Hepatocyte (in vitro differentiated cells): ENCODE data around the gene UBE2Q2. TPM values are rescaled to one million over a fixed set of nuclear protein-coding genes. Genes with fewer than 3 reads are reported as not detected.

Source experiments
- DNase-seq: peaks from one replicate; pipeline ENCODE4 v3.0.0-alpha.2; 2016; ENCODE audit warnings: low spot score
- H2AFZ ChIP-seq: fragments of 200-600 bp; sonication (generic); 2 replicates; pipeline ENCODE4 v1.6.0; 2016; ENCODE audit warnings: antibody characterized with exemption, mild to moderate bottlenecking
- H3K27ac ChIP-seq: fragments of 200-600 bp; sonication (generic); 2 replicates; pipeline ENCODE4 v1.5.1; 2016; ENCODE audit warnings: mild to moderate bottlenecking
- H3K27me3 ChIP-seq: fragments of 200-600 bp; sonication (generic); 2 replicates; pipeline ENCODE4 v1.6.1; 2016
- H3K36me3 ChIP-seq: fragments of 200-600 bp; sonication (generic); replicated peaks from 2 replicates; pipeline ENCODE4 v1.5.1; 2016; ENCODE audit warnings: low read depth; ENCODE audit not compliant: insufficient read depth
- H3K4me1 ChIP-seq: fragments of 200-600 bp; sonication (generic); 2 replicates; pipeline ENCODE4 v1.5.1; 2016; ENCODE audit warnings: mild to moderate bottlenecking, moderate library complexity; ENCODE audit not compliant: insufficient read depth
- H3K4me2 ChIP-seq: fragments of 200-600 bp; sonication (generic); 2 replicates; pipeline ENCODE4 v1.6.0; 2016
- H3K4me3 ChIP-seq: fragments of 200-600 bp; sonication (generic); 2 replicates; pipeline ENCODE4 v1.5.1; 2016; ENCODE audit warnings: mild to moderate bottlenecking
- H3K79me2 ChIP-seq: fragments of 200-600 bp; sonication (generic); 2 replicates; pipeline ENCODE4 v1.6.0; 2017; ENCODE audit warnings: mild to moderate bottlenecking
- H3K9me2 ChIP-seq: fragments of 200-600 bp; sonication (generic); replicated peaks from 2 replicates; pipeline ENCODE4 v1.6.0; 2017; ENCODE audit warnings: mild to moderate bottlenecking; ENCODE audit not compliant: insufficient read depth
- H3K9me3 ChIP-seq: fragments of 200-600 bp; sonication (generic); 2 replicates; pipeline ENCODE4 v1.5.1; 2016; ENCODE audit warnings: low read depth, mild to moderate bottlenecking
- H4K20me1 ChIP-seq: fragments of 200-600 bp; sonication (generic); 2 replicates; pipeline ENCODE4 v1.6.0; 2016; ENCODE audit warnings: mild to moderate bottlenecking; ENCODE audit not compliant: insufficient read depth, poor library complexity, severe bottlenecking
- CTCF ChIP-seq: fragments of 200-600 bp; sonication (generic); IDR thresholded peaks from 2 replicates; pipeline ENCODE4 v1.5.1; 2016; ENCODE audit warnings: antibody characterized with exemption, mild to moderate bottlenecking; ENCODE audit not compliant: poor library complexity
- EZH2 ChIP-seq: fragments of 200-600 bp; sonication (generic); IDR thresholded peaks from 2 replicates; pipeline ENCODE4 v1.6.1; 2016; ENCODE audit warnings: antibody characterized with exemption, mild to moderate bottlenecking, borderline replicate concordance
- EZH2phosphoT487 ChIP-seq: fragments of 200-600 bp; sonication (generic); IDR thresholded peaks from one replicate; pipeline ENCODE4 v1.6.1; 2018; ENCODE audit warnings: antibody characterized with exemption, mild to moderate bottlenecking, low read depth, moderate library complexity; ENCODE audit not compliant: unreplicated experiment, severe bottlenecking
- WGBS: methylation state at CpG from one replicate; pipeline ENCODE4 v1.1.6; 2016; ENCODE audit warnings: low lambda C conversion rate; ENCODE audit errors: missing lambda C conversion rate; 5-methylcytosine and 5-hydroxymethylcytosine counted together
- polyA plus RNA-seq: library from polyadenylated mRNA; unstranded; fragments of >200 nt; fragmentation: Nextera tagmentation; extraction: Ambion mirVana; gene quantifications from 2 replicates; pipeline ENCODE4 v1.2.1, GENCODE V29; 2016
- total RNA-seq: library from RNA; depleted of rRNA; stranded (reverse); fragments of >200 nt; gene quantifications from 2 replicates; pipeline ENCODE4 v1.2.3, GENCODE V29; 2014

The UBE2Q2 gene
- total and polyA plus RNA-seq, 2 experiments from 2014 or later = 30.7 to 50.9 TPM

GRCh38 chr15:75823860-75824613 lies 19.2 kb upstream of the UBE2Q2 start:
- WGBS = 37% methylated on average over 7 of the region's 7 CpGs
- Histone ChIP-seq H3K36me3 (no peaks in the 10 kb centered on the region), H2AFZ (no peak overlapping the region), H3K4me3 (no peak overlapping the region), H3K27me3 (no peaks in the 10 kb centered on the region), H3K9me2 (no peaks in the 10 kb centered on the region), H3K4me2 (no peak overlapping the region), H3K9me3 (no peaks in the 10 kb centered on the region), H3K27ac (peak overlapping the region; percentile 6), H3K4me1 (no peaks in the 10 kb centered on the region), H3K79me2 (no peaks in the 10 kb centered on the region), H4K20me1 (no peaks in the 10 kb centered on the region)
- TF ChIP-seq EZH2phosphoT487 (no peak), EZH2 (no peak), CTCF (no peak)
- DNase-seq = peak; percentile 53

GRCh38 chr15:75827691-75828090 lies 15.6 kb upstream of the UBE2Q2 start:
- 58% methylated on average over 3 of the region's 3 CpGs for WGBS
- DNase-seq = no peak
- H3K4me1 ChIP-seq = peaks cover 6% of the 10 kb centered on the region
- no peaks in the 10 kb centered on the region for H3K79me2 ChIP-seq
- H3K36me3 ChIP-seq = no peaks in the 10 kb centered on the region
- H3K4me3 ChIP-seq = no peak overlapping the region
- H3K9me3 ChIP-seq = no peaks in the 10 kb centered on the region
- no peaks in the 10 kb centered on the region for H3K27me3 ChIP-seq
- no peaks in the 10 kb centered on the region for H4K20me1 ChIP-seq
- H3K4me2 ChIP-seq = no peak overlapping the region
- TF ChIP-seq EZH2 (no peak), CTCF (no peak), EZH2phosphoT487 (no peak)
- no peaks in the 10 kb centered on the region for H3K9me2 ChIP-seq
- no peak overlapping the region for H3K27ac ChIP-seq
- H2AFZ ChIP-seq = no peak overlapping the region

- H3K36me3 ChIP-seq = no peaks in the 10 kb centered on the region
- no peaks in the 10 kb centered on the region for H3K27me3 ChIP-seq
- no peak overlapping the region for H3K4me2 ChIP-seq
- no peaks in the 10 kb centered on the region for H4K20me1 ChIP-seq
- peaks cover 6% of the 10 kb centered on the region for H3K4me1 ChIP-seq
- H3K79me2 ChIP-seq = no peaks in the 10 kb centered on the region
- no peak for DNase-seq
- no peak overlapping the region for H2AFZ ChIP-seq
- H3K27ac ChIP-seq = no peak overlapping the region
- no peak for TF ChIP-seq EZH2
- no peak for TF ChIP-seq CTCF
- no peak for TF ChIP-seq EZH2phosphoT487
- no peaks in the 10 kb centered on the region for H3K9me3 ChIP-seq
- H3K9me2 ChIP-seq = no peaks in the 10 kb centered on the region
- 97% methylated on average over 9 of the region's 9 CpGs for WGBS
- no peak overlapping the region for H3K4me3 ChIP-seq
These were observed 14.8 kb upstream of the UBE2Q2 start for GRCh38 chr15:75828429-75828828.
